GM18502 (cell line): Measurements from ENCODE around the gene KIR3DL3.
"Not testable (repeated sequence)": the region's sequence is repeated elsewhere in the genome, so short reads cannot be mapped to it uniquely, and the experiment has no call there.

Experiments used
- ATAC-seq: cut with Tn5 transposase; IDR thresholded peaks from one replicate; pipeline ENCODE4 v1.9.1; 2021; ENCODE audit warnings: mild to moderate bottlenecking; ENCODE audit not compliant: unreplicated experiment, poor library complexity

Gene KIR3DL3

DNA sequence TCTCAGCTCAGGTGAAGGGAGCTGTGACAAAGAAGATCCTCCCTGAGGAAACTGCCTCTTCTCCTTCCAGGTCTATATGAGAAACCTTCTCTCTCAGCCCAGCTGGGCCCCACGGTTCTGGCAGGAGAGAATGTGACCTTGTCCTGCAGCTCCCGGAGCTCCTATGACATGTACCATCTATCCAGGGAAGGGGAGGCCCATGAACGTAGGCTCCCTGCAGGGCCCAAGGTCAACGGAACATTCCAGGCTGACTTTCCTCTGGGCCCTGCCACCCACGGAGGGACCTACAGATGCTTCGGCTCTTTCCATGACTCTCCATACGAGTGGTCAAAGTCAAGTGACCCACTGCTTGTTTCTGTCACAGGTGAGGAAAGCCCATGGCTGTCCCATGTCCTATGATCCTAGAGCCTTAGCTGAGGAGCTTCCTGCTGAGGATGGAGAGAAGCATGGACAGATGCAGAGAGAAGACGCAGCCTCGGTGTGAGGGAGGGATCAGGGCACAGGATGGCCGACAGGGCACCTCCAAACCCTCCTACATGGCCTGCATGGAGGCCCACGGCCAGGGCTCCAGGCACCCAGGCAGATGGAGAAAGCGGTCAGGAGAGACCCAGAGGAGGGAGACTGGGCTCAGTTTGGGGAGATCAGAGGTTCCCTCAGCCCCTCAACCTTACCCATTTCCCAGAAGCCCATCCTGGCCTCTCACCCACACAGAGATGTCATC, 51.0 kb downstream of the KIR3DL3 start:
- ATAC-seq: not testable (repeated sequence)

DNA sequence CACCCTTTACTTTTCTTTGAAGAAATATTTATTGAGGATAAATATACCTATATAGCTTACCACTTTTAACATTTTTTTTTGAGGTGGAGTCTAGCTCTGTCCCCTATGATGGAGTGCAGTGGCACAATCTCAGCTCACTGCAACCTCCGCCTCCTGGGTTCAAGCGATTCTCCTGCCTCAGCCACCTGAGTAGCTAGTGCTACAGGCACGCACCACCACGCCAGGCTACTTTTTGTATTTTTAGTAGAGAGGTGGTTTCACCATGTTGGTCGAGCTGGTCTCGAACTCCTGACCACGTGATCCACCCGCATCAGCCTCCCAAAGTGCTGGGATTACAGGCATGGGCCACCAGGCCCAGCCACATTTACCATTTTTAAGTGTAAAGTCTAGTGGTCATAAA, 51.6 kb downstream of the KIR3DL3 start:
- ATAC-seq: not testable (repeated sequence)

- not testable (repeated sequence) for ATAC-seq
These were observed 53.6 kb downstream of the KIR3DL3 start for GRCh38 chr19:54777851-54778250.

GRCh38 chr19:54778896-54779295, 54.7 kb downstream of the KIR3DL3 start:
- ATAC-seq: not testable (repeated sequence)

- ATAC-seq: not testable (repeated sequence)
These were observed 58.7 kb downstream of the KIR3DL3 start for GRCh38 chr19:54782916-54783315.
